Stimulated activated CD8-positive, alpha-beta memory T cell treated with anti-CD3 and anti-CD28 coated beads, Interleukin-7, amount 100 ng/mL, for 1 hour (primary cell): ENCODE data around the gene CAMTA1.
"Not testable (repeated sequence)": the region's sequence is repeated elsewhere in the genome, so short reads cannot be mapped to it uniquely, and the experiment has no call there.

Source experiments
- DNase-seq, 2 donors: peaks; one replicate each; pipeline ENCODE4 v3.0.0-alpha.2; 2020; ENCODE audit warnings: low read depth in 2 of 2

Gene CAMTA1, protein sequence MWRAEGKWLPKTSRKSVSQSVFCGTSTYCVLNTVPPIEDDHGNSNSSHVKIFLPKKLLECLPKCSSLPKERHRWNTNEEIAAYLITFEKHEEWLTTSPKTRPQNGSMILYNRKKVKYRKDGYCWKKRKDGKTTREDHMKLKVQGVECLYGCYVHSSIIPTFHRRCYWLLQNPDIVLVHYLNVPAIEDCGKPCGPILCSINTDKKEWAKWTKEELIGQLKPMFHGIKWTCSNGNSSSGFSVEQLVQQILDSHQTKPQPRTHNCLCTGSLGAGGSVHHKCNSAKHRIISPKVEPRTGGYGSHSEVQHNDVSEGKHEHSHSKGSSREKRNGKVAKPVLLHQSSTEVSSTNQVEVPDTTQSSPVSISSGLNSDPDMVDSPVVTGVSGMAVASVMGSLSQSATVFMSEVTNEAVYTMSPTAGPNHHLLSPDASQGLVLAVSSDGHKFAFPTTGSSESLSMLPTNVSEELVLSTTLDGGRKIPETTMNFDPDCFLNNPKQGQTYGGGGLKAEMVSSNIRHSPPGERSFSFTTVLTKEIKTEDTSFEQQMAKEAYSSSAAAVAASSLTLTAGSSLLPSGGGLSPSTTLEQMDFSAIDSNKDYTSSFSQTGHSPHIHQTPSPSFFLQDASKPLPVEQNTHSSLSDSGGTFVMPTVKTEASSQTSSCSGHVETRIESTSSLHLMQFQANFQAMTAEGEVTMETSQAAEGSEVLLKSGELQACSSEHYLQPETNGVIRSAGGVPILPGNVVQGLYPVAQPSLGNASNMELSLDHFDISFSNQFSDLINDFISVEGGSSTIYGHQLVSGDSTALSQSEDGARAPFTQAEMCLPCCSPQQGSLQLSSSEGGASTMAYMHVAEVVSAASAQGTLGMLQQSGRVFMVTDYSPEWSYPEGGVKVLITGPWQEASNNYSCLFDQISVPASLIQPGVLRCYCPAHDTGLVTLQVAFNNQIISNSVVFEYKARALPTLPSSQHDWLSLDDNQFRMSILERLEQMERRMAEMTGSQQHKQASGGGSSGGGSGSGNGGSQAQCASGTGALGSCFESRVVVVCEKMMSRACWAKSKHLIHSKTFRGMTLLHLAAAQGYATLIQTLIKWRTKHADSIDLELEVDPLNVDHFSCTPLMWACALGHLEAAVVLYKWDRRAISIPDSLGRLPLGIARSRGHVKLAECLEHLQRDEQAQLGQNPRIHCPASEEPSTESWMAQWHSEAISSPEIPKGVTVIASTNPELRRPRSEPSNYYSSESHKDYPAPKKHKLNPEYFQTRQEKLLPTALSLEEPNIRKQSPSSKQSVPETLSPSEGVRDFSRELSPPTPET (N-terminal part only)

DNA sequence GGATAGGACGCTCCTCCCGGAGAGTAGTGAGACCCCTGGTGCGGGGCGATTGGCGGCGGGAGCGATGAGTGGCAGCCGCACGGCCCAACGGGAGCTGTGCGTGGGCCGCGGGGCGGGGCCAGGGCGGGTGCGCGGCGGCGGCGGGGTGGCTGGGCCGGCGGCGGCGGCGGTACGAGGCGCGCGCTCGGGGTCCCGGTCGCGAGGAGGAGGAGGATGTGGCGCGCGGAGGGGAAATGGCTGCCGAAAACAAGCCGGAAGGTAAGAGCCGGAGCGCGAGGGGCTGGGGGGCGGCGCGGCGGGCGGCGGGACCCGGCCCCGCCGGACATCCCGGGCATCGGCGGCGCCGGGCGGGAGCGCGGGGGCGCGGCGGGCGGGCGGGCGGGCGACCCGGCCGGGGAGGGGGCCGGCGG, at the start of gene CAMTA1:
Gene CAMTA1 (plus strand): TSS at position 137 of the 410 bp plus-strand sequence. CDS start 77 bp downstream, at position 214.
- no peak for DNase-seq

DNA sequence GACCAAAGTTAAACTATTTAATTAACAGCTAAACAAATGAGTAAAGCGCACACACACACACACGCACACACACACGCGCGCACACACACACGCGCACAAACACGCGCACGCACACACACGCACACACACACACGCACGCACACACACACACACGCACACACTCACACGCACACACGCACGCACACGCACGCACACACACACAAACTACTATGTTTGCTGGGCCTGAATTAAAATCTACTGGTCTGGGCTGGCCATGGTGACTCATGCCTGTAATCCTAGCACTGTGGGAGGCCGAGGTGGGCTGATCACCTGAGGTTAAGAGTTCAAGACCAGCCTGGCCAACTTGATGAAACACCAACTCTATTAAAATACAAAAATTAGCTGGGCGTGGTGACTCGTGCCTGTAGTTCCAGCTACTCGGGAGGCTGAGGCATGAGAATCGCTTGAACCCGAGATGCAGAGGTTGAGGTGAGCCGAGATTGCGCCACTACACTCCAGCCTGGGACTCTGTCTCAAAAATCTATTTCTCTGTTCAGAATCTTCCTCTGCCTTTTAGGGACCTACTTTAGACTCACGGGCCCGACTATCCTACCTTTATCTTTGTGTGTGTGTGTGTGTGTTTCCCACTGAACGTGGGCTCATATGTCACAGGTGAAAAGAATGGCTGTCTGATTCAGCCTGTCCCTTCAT, 46.1 kb upstream of the CAMTA1 start:
- no peak for DNase-seq

GRCh38 chr1:6742676-6743188, 42.5 kb upstream of the CAMTA1 start:
- not testable (repeated sequence) for DNase-seq

GRCh38 chr1:6743189-6744101, 41.8 kb upstream of the CAMTA1 start:
- DNase-seq: no peak

DNA sequence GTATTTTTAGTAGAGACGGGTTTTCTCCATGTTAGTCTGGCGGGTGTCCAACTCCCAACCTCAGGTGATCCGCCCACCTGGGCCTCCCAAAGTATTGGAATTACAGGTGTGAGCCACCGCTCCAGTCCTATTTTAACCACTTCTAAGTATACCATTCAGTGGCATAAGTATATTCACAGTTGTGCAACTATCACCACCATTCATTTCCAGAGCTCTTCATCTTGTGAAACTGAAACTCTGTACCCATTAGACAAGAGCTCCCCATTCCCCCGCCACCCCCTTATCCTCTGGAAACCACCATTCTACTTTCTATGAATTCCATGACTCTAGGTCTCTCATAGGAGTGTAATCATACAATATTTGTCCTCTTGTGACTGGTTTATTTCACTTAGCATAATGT, 40.2 kb upstream of the CAMTA1 start:
- no peak for DNase-seq

DNA sequence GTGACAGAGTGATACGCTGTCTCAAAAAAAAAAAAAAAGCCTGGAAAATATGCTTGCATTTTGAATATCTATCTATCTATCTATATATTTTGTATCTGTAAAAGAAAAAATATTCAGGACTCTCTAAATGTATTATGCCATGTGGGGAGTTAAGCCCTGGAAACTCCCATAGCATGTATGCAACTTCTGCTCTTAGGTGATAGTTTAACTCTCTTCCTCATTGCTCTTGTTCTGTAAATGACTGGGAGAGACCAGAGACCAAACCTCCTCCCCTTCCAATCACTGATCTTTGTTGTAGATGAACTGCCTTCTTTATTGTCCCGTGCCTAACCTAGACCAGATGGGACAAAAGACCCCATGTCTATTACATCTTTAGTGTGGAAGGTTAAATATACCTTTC, 37.6 kb upstream of the CAMTA1 start:
- DNase-seq: no peak

GRCh38 chr1:6750490-6750889, 34.8 kb upstream of the CAMTA1 start:
- DNase-seq: no peak

- DNase-seq: no peak
Observed at GRCh38 chr1:6753320-6754140, 31.7 kb upstream of the CAMTA1 start.

DNA sequence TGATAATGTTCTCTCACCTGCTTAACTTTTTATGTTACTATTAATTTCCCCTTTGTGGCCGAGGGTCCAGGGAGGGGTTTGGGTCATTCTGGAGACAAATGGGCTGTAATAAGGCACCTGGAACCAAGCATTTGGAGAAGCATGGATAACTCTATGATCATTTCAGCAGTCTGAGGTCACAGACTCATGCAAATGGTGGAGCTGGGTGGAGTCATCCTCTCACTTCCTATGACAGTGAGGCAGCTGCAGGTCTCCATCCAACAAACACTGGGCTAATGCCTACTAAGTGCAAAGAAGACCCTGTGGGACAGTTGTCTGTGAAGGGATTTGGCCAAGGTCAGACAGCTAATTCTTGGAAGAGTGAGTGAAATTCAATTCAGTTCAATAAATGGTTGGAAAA, 28.8 kb upstream of the CAMTA1 start:
- no peak for DNase-seq

DNA sequence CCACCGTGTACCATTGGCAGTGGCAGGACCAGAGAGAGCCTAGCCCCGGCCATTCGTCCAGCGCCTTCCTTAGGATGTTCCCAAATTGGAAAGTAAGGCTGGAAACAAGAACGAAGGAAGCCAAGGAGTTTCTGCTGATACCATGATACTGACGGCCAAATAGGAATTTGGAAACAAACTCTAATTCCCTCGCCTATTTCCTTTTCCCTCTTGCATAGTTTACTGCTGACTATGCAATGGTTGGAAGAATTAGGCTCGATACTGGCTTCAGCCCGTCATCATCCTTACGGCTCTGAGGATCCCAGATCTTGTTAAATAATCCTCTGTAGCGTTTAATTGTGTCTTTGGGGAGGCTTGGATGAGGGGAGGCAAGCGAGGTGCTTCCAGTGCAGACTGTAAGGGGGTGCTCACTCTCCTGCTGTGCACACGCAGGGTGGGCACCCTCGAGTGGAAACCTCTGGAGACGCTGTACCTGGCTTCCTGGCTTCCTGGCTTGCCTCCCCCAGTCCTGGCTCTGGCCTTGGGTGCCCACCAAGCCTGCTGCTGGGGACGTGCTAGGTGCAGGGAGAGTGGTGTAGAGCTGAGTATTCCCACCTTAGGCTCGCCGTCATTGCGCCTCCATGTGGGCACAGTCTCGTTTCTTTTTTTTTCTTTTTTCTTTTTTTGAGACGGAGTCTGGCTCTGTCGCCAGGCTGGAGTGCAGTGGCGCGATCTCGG, 27.4 kb upstream of the CAMTA1 start:
- no peak for DNase-seq

GRCh38 chr1:6761196-6761737, 24.0 kb upstream of the CAMTA1 start:
- DNase-seq: no peak

GRCh38 chr1:6762060-6762459, 23.2 kb upstream of the CAMTA1 start:
- DNase-seq: no peak

GRCh38 chr1:6770751-6771440, 14.4 kb upstream of the CAMTA1 start:
- no peak for DNase-seq

DNA sequence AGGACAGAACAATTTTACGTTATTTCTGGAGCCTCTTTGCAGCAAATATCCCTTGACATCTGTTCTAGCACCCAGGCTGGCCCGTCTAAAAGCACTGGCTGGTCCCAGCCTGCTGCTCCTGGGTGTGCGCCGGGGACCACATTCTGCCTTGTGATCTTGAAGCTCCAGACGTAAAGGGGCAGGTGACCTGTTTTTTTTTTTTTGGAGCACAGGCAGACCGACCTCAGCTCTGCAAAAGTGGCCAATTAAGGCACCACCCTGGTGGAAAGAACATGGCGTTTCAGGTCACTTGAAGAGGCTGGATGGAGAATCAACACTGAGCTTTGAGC, 13.8 kb upstream of the CAMTA1 start:
- no peak for DNase-seq

GRCh38 chr1:6774381-6774780, 10.9 kb upstream of the CAMTA1 start:
- DNase-seq: no peak

GRCh38 chr1:6775261-6776043, 9.8 kb upstream of the CAMTA1 start:
- DNase-seq: no peak

- no peak for DNase-seq
Observed at GRCh38 chr1:6776389-6776788, 8.9 kb upstream of the CAMTA1 start.
